H1 (cell line): ENCODE data around the gene TPD52L1. TPM values are rescaled to one million over a fixed set of nuclear protein-coding genes. Genes with fewer than 3 reads are reported as not detected.

Experiments used
- CTCF ChIA-PET: fragments of 300-600 bp; sonication (Branson Sonifier 250); formaldehyde crosslinking; loops from one replicate; lab custom pipeline; 2021; ENCODE audit not compliant: partially characterized antibody; lab: Charles Lee
- POLR2A ChIA-PET: fragments of 300-600 bp; sonication (Branson Sonifier 250); formaldehyde crosslinking; loops from one replicate; lab custom pipeline; 2021; ENCODE audit warnings: inconsistent platforms; ENCODE audit not compliant: partially characterized antibody; lab: Charles Lee
- DNase-seq, 2 experiments: peaks; one replicate each; pipeline versions ENCODE4 v3.0.0 to v3.0.0-alpha.2; 2010 to 2022; ENCODE audit warnings: low spot score in 2 of 2, low read depth in 1 of 2, mixed read lengths in 1 of 2
- FAIRE-seq: peaks from 2 replicates; lab custom pipeline; 2011; peaks lifted over from hg19 to GRCh38; lab: Jason Lieb, UNC
- H2AFZ ChIP-seq: 2 replicates; pipeline ENCODE4 v1.8.1; 2012; ENCODE audit warnings: low read length, inconsistent platforms
- H2AK5ac ChIP-seq: 2 replicates; pipeline ENCODE4 v1.6.1; 2013; ENCODE audit warnings: low read depth, low read length
- H2BK120ac ChIP-seq: replicated peaks from 2 replicates; pipeline ENCODE3; 2013; ENCODE audit warnings: low read depth, low read length, inconsistent platforms
- H2BK12ac ChIP-seq: 2 replicates; pipeline ENCODE4 v1.6.1; 2013; ENCODE audit warnings: low read depth, low read length
- H2BK15ac ChIP-seq: 2 replicates; pipeline ENCODE4 v1.6.1; 2013; ENCODE audit warnings: low read length
- H2BK20ac ChIP-seq: 2 replicates; pipeline ENCODE4 v1.6.1; 2013; ENCODE audit warnings: low read length
- H2BK5ac ChIP-seq: 2 replicates; pipeline ENCODE4 v1.6.1; 2013; ENCODE audit warnings: low read depth, low read length
- H3K14ac ChIP-seq: 2 replicates; pipeline ENCODE4 v1.6.1; 2013; ENCODE audit warnings: inconsistent platforms; ENCODE audit not compliant: insufficient read length
- H3K18ac ChIP-seq: 2 replicates; pipeline ENCODE4 v1.6.1; 2013; ENCODE audit warnings: low read length; ENCODE audit errors: extremely low read depth
- H3K23ac ChIP-seq: 2 replicates; pipeline ENCODE4 v1.6.1; 2013; ENCODE audit warnings: inconsistent platforms; ENCODE audit not compliant: insufficient read length
- H3K23me2 ChIP-seq: 2 replicates; pipeline ENCODE4 v1.6.1; 2013; ENCODE audit warnings: low read depth, low read length
- H3K27ac ChIP-seq: 2 replicates; pipeline ENCODE4 v1.6.1; 2011; ENCODE audit warnings: low read depth, low read length, inconsistent platforms
- H3K27me3 ChIP-seq, 4 experiments: replicated peaks in 1 of 4; 1 replicate in 1 of 4; 2 replicates in 3 of 4; pipeline versions ENCODE4 v1.6.1 to v1.8.1; 2011 to 2013; ENCODE audit warnings: low read length in 3 of 4, mild to moderate bottlenecking in 3 of 4, inconsistent platforms in 2 of 4, mixed read lengths in 2 of 4, moderate library complexity in 1 of 4; ENCODE audit not compliant: control insufficient read depth in 3 of 4, insufficient read depth in 3 of 4; ENCODE audit errors: extremely low read depth in 1 of 4
- H3K36me3 ChIP-seq, 4 experiments: 2 replicates each; pipeline versions ENCODE4 v1.6.1 to v1.8.1; 2011 to 2013; ENCODE audit warnings: mild to moderate bottlenecking in 4 of 4, low read length in 3 of 4, moderate library complexity in 2 of 4, control low read depth in 1 of 4, inconsistent platforms in 1 of 4; ENCODE audit not compliant: insufficient read depth in 4 of 4, control insufficient read depth in 2 of 4
- H3K4ac ChIP-seq: replicated peaks from 2 replicates; pipeline ENCODE3; 2013; ENCODE audit warnings: low read length, low read depth, mixed read lengths, inconsistent platforms; ENCODE audit not compliant: insufficient read length
- H3K4me1 ChIP-seq, 4 experiments: replicated peaks in 1 of 4; 1 replicate in 1 of 4; 2 replicates in 3 of 4; pipeline versions ENCODE4 v1.6.1 to v1.8.1; 2011 to 2013; ENCODE audit warnings: low read length in 3 of 4, inconsistent platforms in 2 of 4, mixed read lengths in 1 of 4; ENCODE audit not compliant: insufficient read depth in 4 of 4, control insufficient read depth in 3 of 4
- H3K4me2 ChIP-seq, 2 experiments: 2 replicates each; pipeline versions ENCODE4 v1.6.1 to v1.8.1; 2011 to 2013; ENCODE audit warnings: low read depth in 2 of 2, low read length in 2 of 2, control low read depth in 1 of 2, inconsistent platforms in 1 of 2, mild to moderate bottlenecking in 1 of 2; ENCODE audit not compliant: insufficient read depth in 1 of 2
- H3K4me3 ChIP-seq, 4 experiments: fragments of 200-600, 300-600 bp in 1 of 4; sonication (generic), shearing (Covaris generic), sonication (Bioruptor Twin) in 1 of 4; 2 replicates each; pipeline versions ENCODE4 v1.5.1 to v1.8.1; 2011 to 2016; ENCODE audit warnings: low read length in 4 of 4, low read depth in 3 of 4, control low read depth in 2 of 4, inconsistent platforms in 2 of 4, mild to moderate bottlenecking in 2 of 4, mixed read lengths in 1 of 4, moderate library complexity in 1 of 4; ENCODE audit not compliant: insufficient read depth in 2 of 4; ENCODE audit errors: extremely low read depth in 1 of 4
- H3K56ac ChIP-seq: replicated peaks from 2 replicates; pipeline ENCODE3; 2013; ENCODE audit warnings: low read depth, mild to moderate bottlenecking, mixed read lengths, low read length, inconsistent platforms; ENCODE audit not compliant: insufficient read length
- H3K79me1 ChIP-seq: 2 replicates; pipeline ENCODE4 v1.6.1; 2013; ENCODE audit warnings: low read depth, low read length, control low read depth
- H3K79me2 ChIP-seq, 2 experiments: 2 replicates each; pipeline versions ENCODE4 v1.6.1 to v1.8.1; 2012 to 2013; ENCODE audit warnings: low read length in 2 of 2, mild to moderate bottlenecking in 2 of 2, inconsistent platforms in 1 of 2; ENCODE audit not compliant: insufficient read depth in 2 of 2, control insufficient read depth in 1 of 2
- H3K9ac ChIP-seq, 4 experiments: replicated peaks in 1 of 4; 1 replicate in 1 of 4; 2 replicates in 3 of 4; pipeline versions ENCODE4 v1.6.1 to v1.8.1; 2011 to 2013; ENCODE audit warnings: low read depth in 3 of 4, low read length in 3 of 4, control low read depth in 2 of 4, mild to moderate bottlenecking in 2 of 4, moderate library complexity in 2 of 4, inconsistent platforms in 1 of 4; ENCODE audit errors: extremely low read depth in 1 of 4
- H3K9me3 ChIP-seq, 2 experiments: 2 replicates each; pipeline versions ENCODE4 v1.6.1 to v1.8.1; 2012 to 2013; ENCODE audit warnings: mild to moderate bottlenecking in 2 of 2, moderate library complexity in 2 of 2, control low read depth in 1 of 2, inconsistent platforms in 1 of 2, low read depth in 1 of 2, low read length in 1 of 2, mixed read lengths in 1 of 2; ENCODE audit not compliant: insufficient read depth in 2 of 2
- H4K20me1 ChIP-seq, 2 experiments: replicated peaks in 1 of 2; 2 replicates each; pipeline versions ENCODE3 to v1.8.1; 2011 to 2013; ENCODE audit warnings: inconsistent platforms in 2 of 2, low read length in 2 of 2, mild to moderate bottlenecking in 1 of 2; ENCODE audit not compliant: insufficient read depth in 2 of 2, control insufficient read depth in 1 of 2
- H4K5ac ChIP-seq: 2 replicates; pipeline ENCODE4 v1.6.1; 2013; ENCODE audit warnings: low read length, low read depth, mixed read lengths, inconsistent platforms; ENCODE audit not compliant: insufficient read length
- H4K8ac ChIP-seq: 2 replicates; pipeline ENCODE4 v1.8.0; 2013; ENCODE audit warnings: mild to moderate bottlenecking, moderate library complexity, low read length, inconsistent platforms; ENCODE audit not compliant: insufficient read depth; ENCODE audit errors: extremely low read depth
- H4K91ac ChIP-seq: replicated peaks from 2 replicates; pipeline ENCODE3; 2013; ENCODE audit warnings: low read length, mixed read lengths, inconsistent platforms; ENCODE audit not compliant: insufficient read length
- BCL11A ChIP-seq, 2 experiments: IDR thresholded peaks; one replicate each; pipeline ENCODE4 v1.6.1; 2011; ENCODE audit warnings: low read depth in 2 of 2, low read length in 2 of 2, mild to moderate bottlenecking in 2 of 2
- BRCA1 ChIP-seq: IDR thresholded peaks from 2 replicates; pipeline ENCODE4 v1.6.1; 2012; ENCODE audit warnings: low read depth, low read length, improper control_type of control experiment
- E2F6 ChIP-seq: IDR thresholded peaks from 2 replicates; pipeline ENCODE4 v1.6.1; 2012; ENCODE audit warnings: inconsistent platforms
- EGR1 ChIP-seq: IDR thresholded peaks from 2 replicates; pipeline ENCODE4 v1.6.1; 2011; ENCODE audit warnings: low read depth, low read length, borderline replicate concordance
- GABPA ChIP-seq: IDR thresholded peaks from 2 replicates; pipeline ENCODE4 v1.6.1; 2011; ENCODE audit warnings: mild to moderate bottlenecking, low read length, moderate library complexity, borderline replicate concordance; ENCODE audit not compliant: insufficient read depth
- KDM5A ChIP-seq: fragments of 200-600 bp; IDR thresholded peaks from 2 replicates; pipeline ENCODE4 v1.7.1; 2012; ENCODE audit warnings: mild to moderate bottlenecking, low read length, inconsistent platforms, mixed read lengths
- POU5F1 ChIP-seq: IDR thresholded peaks from 2 replicates; pipeline ENCODE4 v1.6.1; 2011; ENCODE audit warnings: low read depth, mild to moderate bottlenecking, low read length, moderate library complexity
- RBBP5 ChIP-seq: IDR thresholded peaks from 2 replicates; pipeline ENCODE4 v1.7.1; 2012; ENCODE audit warnings: low read depth, mild to moderate bottlenecking, inconsistent platforms, low read length, moderate library complexity, borderline replicate concordance
- SAP30 ChIP-seq: fragments of 300-600 bp; sonication (generic); IDR thresholded peaks from 2 replicates; pipeline ENCODE4 v1.7.1; 2012; ENCODE audit warnings: low read length, moderate library complexity, mild to moderate bottlenecking, inconsistent platforms; ENCODE audit not compliant: insufficient read depth, insufficient replicate concordance
- SUZ12 ChIP-seq: fragments of 200-600 bp; sonication (generic); IDR thresholded peaks from 2 replicates; pipeline ENCODE4 v1.6.1; 2012; ENCODE audit warnings: mild to moderate bottlenecking, inconsistent platforms, low read length, moderate library complexity, mixed read lengths
- USF2 ChIP-seq: IDR thresholded peaks from 2 replicates; pipeline ENCODE4 v1.6.1; 2011; ENCODE audit warnings: low read length, improper control_type of control experiment
- WGBS, 2 experiments: shearing (Covaris generic) in 1 of 2; methylation state at CpG; one replicate each; pipeline versions ENCODE4 v1.1.6 to v1.1.7; 2013 to 2015; ENCODE audit warnings: low lambda C conversion rate in 2 of 2, mixed read lengths in 2 of 2, inconsistent platforms in 1 of 2, low coverage in 1 of 2, missing lambda C conversion rate in 1 of 2; ENCODE audit not compliant: insufficient replicate concordance in 2 of 2, insufficient coverage in 1 of 2, insufficient read length in 1 of 2; ENCODE audit errors: extremely low coverage in 1 of 2, missing lambda C conversion rate in 1 of 2; 5-methylcytosine and 5-hydroxymethylcytosine counted together
- polyA plus RNA-seq, 7 experiments: library from polyadenylated mRNA; depleted of rRNA in 3 of 7; stranded (reverse) in 5 of 7; unstranded in 2 of 7; fragments of >200 nt in 5 of 7; fragments of 200-250 nt in 2 of 7; gene quantifications; 1 replicate in 5 of 7; 2 replicates in 1 of 7; 4 replicates in 1 of 7; pipeline versions ENCODE4 v1.2.1 to v1.2.3, GENCODE V29; 2011 to 2013; ENCODE audit warnings: missing spikeins in 2 of 7, mixed read lengths in 2 of 7
- total RNA-seq: library from RNA; stranded (reverse); fragmentation: NEBNext Ultra II Directional; extraction: Animal tissue kit (Norgen Biotek cat#: 25700); gene quantifications from 2 replicates; pipeline ENCODE4 v1.2.1, GENCODE V29; 2021

TPD52L1 gene
- total and polyA plus RNA-seq, 2 of the 8 experiments (the other 6 are each of a cell fraction or from before 2014, with no cell fraction given): 7.4 to 14.2 TPM

- H3K18ac ChIP-seq: no peak overlapping the region
- H3K36me3 ChIP-seq: no peaks in the 10 kb centered on the region
- POLR2A ChIA-PET: no interaction called here
- H3K4ac ChIP-seq: no peak overlapping the region
- H3K4me3 ChIP-seq: no peak overlapping the region
- H4K20me1 ChIP-seq: no peaks in the 10 kb centered on the region
- no peak overlapping the region for H4K91ac ChIP-seq
- no peak overlapping the region for H2BK5ac ChIP-seq
- H2BK12ac ChIP-seq: no peak overlapping the region
- no peak for TF ChIP-seq E2F6
- no peak for TF ChIP-seq KDM5A
- TF ChIP-seq BCL11A (IDR thresholded peaks at IDR 0.05; ENCODE audit: low read depth in 2 of 2, low read length in 2 of 2): no peak
- no peak for TF ChIP-seq POU5F1
- no peak for TF ChIP-seq USF2
- no peak for TF ChIP-seq GABPA
- no peak for TF ChIP-seq SAP30
- TF ChIP-seq RBBP5: no peak
- no peak for TF ChIP-seq SUZ12
- TF ChIP-seq EGR1: no peak
- TF ChIP-seq BRCA1: no peak
- TF ChIP-seq, all 59 proteins: peak for 0
- Histone ChIP-seq H3K79me1 (no peaks in the 10 kb centered on the region), H4K8ac (no peak overlapping the region), H3K27me3 (no peaks in the 10 kb centered on the region), H3K56ac (no peak overlapping the region), H3K14ac (no peak overlapping the region), H3K79me2 (no peaks in the 10 kb centered on the region), H3K9ac (no peak overlapping the region), H3K9me3 (no peaks in the 10 kb centered on the region), H3K23me2 (no peaks in the 10 kb centered on the region), H2BK20ac (no peak overlapping the region), H4K5ac (no peak overlapping the region), H2AK5ac (no peak overlapping the region), H3K23ac (no peak overlapping the region), H2BK15ac (no peak overlapping the region), H3K4me2 (no peak overlapping the region), H3K27ac (no peak overlapping the region), H2BK120ac (no peak overlapping the region), H3K4me1 (no peaks in the 10 kb centered on the region), H2AFZ (no peak overlapping the region)
- DNase-seq (no peak), FAIRE-seq (no peak)
- 93% methylated on average over 1 of the region's 1 CpG; no CpG with 5 or more reads in 1 of the 2 experiments for WGBS, 2 experiments
- CTCF ChIA-PET: interaction anchor here (1.4 to 9.9 kb wide), 3 partner anchors 9 to 94 kb away, joined by 4 to 79 read pairs (median 5); no protein-coding TSS in a partner anchor
Measured at GRCh38 chr6:125207956-125208355, 54.4 kb downstream of the TPD52L1 start.
